HG02763 (cell line): ENCODE data around the gene C5orf47.

ENCODE experiments used
- ATAC-seq: cut with Tn5 transposase; IDR thresholded peaks from one replicate; pipeline ENCODE4 v1.9.1; 2021; ENCODE audit warnings: mild to moderate bottlenecking, moderate library complexity; ENCODE audit not compliant: unreplicated experiment

The C5orf47 gene

DNA sequence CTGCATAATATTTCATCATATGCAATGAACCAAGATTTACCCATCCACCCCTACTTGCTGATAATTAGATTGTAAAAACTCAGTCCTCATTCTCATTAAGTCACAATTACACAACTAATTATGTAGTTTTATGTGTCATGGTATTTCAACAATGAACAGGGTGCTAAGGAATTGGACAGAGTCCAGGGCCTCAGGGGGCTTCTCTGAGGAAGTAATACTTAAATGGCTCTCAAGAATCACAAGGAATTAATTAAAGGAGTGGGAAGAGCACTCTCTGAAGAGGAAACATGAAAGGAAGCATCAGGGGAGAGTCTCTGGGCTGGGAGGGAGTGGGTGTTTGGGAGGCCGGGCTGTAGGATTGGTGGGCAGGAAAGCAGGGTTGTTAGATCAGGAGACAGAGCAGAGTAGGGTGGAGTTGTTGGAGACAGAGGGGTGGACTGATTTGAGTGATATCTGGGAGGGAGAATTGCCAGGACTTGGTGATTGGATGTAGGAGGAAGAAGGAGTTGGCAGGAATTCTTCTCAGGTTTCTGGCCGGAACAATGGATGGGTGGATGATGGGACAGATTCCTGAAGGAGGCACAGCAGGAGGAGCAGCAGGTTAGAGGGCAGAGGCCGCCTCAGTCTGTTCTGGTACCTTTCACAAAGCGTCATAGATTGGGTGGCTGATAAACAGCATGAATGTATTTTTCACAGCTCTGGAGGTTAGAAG lies 33.6 kb downstream of the C5orf47 start:
- no peak for ATAC-seq

DNA sequence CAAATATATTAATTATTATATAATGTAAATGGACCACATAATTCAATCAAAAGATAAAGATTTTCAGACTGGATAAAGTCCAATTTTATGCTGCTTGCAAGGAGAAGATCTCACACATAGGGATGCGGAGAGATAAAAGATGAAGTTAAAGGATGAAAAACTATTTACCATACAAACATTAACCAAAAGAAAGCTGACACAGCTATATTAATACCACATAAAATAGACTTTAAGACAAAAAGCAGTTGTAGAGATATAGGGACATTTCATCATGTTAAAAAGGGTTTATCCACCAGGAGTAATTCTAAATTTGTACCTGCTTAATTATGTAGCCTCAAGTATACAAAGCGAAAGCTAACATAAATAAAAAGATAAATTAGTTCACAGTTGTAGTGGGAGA lies 41.3 kb downstream of the C5orf47 start:
- ATAC-seq: no peak

DNA sequence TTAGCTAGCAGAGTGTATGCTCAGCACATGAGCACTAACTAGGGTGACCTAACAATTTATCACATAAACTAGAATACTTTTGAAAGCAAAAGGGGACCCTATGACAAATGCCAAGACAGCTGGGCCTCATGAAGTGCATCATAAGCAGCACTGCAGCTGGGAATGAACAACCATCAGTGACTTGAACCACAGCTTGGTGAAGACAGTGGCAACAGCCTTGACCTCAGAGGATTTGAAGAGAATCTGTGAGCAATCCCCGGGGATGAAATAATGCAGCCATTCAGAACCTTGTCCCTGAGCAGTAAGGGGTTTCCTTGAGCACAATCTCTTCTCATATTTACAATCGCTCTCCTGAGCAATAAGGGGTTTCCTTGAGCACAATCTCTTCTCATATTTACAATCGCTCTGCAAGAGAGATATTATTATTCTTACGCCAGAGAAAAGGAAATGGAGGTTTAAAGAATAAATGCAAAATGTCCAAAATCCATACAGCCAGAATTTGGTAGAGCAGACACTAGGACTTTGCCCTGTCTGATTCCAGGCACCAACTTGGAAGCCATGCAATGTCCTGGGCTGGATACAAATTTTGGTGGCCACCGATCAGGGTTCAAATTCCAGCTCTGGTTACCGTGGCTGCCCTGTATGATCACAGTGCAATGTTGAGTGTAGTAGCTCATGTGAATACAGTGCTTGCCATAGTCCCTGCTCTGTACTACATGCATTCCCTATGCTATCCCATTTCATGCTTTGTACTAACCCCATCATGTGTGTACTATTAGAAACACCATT lies 55.7 kb downstream of the C5orf47 start:
- no peak for ATAC-seq

DNA sequence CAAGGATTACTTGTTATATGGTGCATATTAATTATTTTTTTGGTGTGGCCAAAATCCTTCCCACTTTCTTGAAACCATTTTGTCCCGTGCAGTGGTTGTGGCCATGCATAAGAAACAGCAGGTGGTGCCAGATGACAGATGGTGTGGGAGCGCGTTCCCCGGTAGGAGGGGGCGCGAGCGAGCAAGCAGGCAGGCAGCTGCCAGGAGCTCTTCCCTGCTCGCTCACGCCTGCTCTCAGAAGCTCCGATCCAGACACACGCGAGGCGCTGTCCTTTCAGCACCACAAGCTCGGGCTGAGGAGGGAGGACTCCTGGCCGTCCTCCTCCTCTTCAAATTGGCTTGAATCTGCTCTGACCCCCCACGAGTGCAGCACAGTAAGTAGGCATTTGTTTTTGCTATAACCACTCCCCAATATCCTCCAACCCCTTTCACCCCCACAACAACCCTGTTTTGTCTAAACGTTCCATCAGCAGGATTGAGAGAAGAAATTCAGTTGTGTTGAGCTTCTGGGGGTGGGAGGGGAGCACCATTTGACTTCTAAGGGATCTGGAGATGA lies 56.6 kb downstream of the C5orf47 start, which contains the start of gene NSG2:
Gene NSG2 (plus strand): TSS at position 237 of the 556 bp plus-strand sequence. CDS start 1,050 bp downstream, outside the sequence.
- ATAC-seq: peak; percentile 63

DNA sequence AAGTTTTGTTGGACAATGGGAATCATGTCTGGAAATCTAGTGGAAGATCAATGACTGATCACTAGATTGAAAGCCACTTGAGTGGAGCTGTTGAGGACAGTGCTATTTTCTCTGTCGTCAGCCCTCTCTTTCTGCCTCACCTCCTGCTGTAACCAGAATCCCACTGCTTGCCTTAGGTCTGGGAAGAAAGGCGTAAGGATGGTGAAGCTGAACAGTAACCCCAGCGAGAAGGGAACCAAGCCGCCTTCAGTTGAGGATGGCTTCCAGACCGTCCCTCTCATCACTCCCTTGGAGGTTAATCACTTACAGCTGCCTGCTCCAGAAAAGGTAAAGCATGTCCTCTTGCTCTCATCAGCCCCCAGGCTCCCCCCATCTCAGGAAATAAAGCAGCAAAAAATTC lies 57.6 kb downstream of the C5orf47 start:
- no peak for ATAC-seq

DNA sequence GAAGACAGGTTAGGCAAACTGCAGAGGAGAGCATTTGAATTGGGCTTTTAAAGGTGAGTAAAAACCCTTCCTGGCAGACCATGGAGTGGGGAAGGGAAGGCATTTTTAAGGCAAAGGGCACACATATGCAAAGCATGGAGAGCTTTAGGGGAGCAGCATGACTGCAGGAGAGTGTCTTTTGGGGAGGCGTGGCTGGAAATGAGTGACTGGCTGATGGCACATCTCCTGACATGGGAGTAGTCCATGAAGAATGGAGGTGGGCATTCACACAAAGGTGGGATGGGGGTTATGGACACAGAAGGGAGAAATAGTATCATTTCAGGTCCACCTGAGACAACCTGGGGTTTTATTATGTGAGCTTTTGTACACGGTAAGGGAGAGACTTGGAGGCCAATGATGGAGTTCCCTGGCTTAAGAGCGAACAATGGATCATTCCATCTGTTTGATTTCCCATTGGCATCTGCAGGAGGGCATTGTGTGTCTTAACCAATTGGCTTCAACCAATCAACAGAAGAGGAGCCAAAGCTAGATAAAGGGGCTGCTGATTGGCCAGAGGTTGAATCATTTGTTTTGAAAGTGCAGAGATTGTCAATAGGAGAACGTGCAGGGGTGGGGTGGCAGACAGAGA lies 58.6 kb downstream of the C5orf47 start:
- ATAC-seq: no peak

DNA sequence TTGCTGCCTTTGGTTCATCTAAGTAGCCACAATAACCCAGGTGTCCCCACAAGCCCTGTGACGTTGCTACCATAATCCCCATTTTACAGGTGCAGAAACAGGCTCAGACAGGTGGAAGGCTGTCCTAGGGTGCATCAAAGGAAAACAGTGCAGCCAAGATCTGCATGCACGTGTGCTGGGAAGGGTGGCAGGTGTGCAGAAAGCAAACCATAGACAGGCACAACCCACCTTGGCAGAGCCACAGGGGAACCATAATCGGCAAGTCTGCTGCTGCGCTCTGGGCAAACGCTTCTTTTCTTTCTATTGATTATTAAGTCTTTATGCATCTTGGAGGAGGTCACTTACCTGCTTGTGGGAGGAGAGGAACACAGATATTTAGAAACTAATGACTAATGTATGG lies 63.7 kb downstream of the C5orf47 start:
- ATAC-seq: no peak

DNA sequence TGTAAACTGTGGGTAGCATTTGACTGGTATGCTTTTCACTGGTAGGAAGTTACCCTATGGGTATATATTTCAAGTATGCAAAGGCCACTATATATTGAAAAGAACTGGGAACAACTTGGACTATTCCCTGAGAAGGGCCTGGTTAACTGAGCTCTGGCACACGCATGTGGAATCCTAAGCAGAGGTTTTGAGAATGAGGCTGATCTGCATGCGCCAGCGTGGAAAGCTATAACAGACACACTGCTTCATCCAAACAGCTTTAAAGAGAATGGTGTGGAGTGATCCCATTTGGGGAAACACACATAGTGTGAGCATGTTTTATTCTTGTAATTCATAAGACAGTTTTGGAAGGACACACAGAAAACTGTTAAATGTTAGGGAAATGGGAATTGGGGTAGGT lies 64.9 kb downstream of the C5orf47 start:
- ATAC-seq: no peak
